H1 (cell line): ENCODE data around the gene FBXL16. TPM values are rescaled to one million over a fixed set of nuclear protein-coding genes. Genes with fewer than 3 reads are reported as not detected.

Experiments used
- CTCF ChIA-PET: fragments of 300-600 bp; sonication (Branson Sonifier 250); formaldehyde crosslinking; loops from one replicate; lab custom pipeline; 2021; ENCODE audit not compliant: partially characterized antibody; lab: Charles Lee
- POLR2A ChIA-PET: fragments of 300-600 bp; sonication (Branson Sonifier 250); formaldehyde crosslinking; loops from one replicate; lab custom pipeline; 2021; ENCODE audit warnings: inconsistent platforms; ENCODE audit not compliant: partially characterized antibody; lab: Charles Lee
- DNase-seq, 2 experiments: peaks; one replicate each; pipeline versions ENCODE4 v3.0.0 to v3.0.0-alpha.2; 2010 to 2022; ENCODE audit warnings: low spot score in 2 of 2, low read depth in 1 of 2, mixed read lengths in 1 of 2
- FAIRE-seq: peaks from 2 replicates; lab custom pipeline; 2011; peaks lifted over from hg19 to GRCh38; lab: Jason Lieb, UNC
- H2AFZ ChIP-seq: 2 replicates; pipeline ENCODE4 v1.8.1; 2012; ENCODE audit warnings: low read length, inconsistent platforms
- H2AK5ac ChIP-seq: 2 replicates; pipeline ENCODE4 v1.6.1; 2013; ENCODE audit warnings: low read depth, low read length
- H2BK120ac ChIP-seq: replicated peaks from 2 replicates; pipeline ENCODE3; 2013; ENCODE audit warnings: low read depth, low read length, inconsistent platforms
- H2BK12ac ChIP-seq: 2 replicates; pipeline ENCODE4 v1.6.1; 2013; ENCODE audit warnings: low read depth, low read length
- H2BK15ac ChIP-seq: 2 replicates; pipeline ENCODE4 v1.6.1; 2013; ENCODE audit warnings: low read length
- H2BK20ac ChIP-seq: 2 replicates; pipeline ENCODE4 v1.6.1; 2013; ENCODE audit warnings: low read length
- H2BK5ac ChIP-seq: 2 replicates; pipeline ENCODE4 v1.6.1; 2013; ENCODE audit warnings: low read depth, low read length
- H3K14ac ChIP-seq: 2 replicates; pipeline ENCODE4 v1.6.1; 2013; ENCODE audit warnings: inconsistent platforms; ENCODE audit not compliant: insufficient read length
- H3K18ac ChIP-seq: 2 replicates; pipeline ENCODE4 v1.6.1; 2013; ENCODE audit warnings: low read length; ENCODE audit errors: extremely low read depth
- H3K23ac ChIP-seq: 2 replicates; pipeline ENCODE4 v1.6.1; 2013; ENCODE audit warnings: inconsistent platforms; ENCODE audit not compliant: insufficient read length
- H3K23me2 ChIP-seq: 2 replicates; pipeline ENCODE4 v1.6.1; 2013; ENCODE audit warnings: low read depth, low read length
- H3K27ac ChIP-seq: 2 replicates; pipeline ENCODE4 v1.6.1; 2011; ENCODE audit warnings: low read depth, low read length, inconsistent platforms
- H3K27me3 ChIP-seq, 4 experiments: replicated peaks in 1 of 4; 1 replicate in 1 of 4; 2 replicates in 3 of 4; pipeline versions ENCODE4 v1.6.1 to v1.8.1; 2011 to 2013; ENCODE audit warnings: low read length in 3 of 4, mild to moderate bottlenecking in 3 of 4, inconsistent platforms in 2 of 4, mixed read lengths in 2 of 4, moderate library complexity in 1 of 4; ENCODE audit not compliant: control insufficient read depth in 3 of 4, insufficient read depth in 3 of 4; ENCODE audit errors: extremely low read depth in 1 of 4
- H3K36me3 ChIP-seq, 4 experiments: 2 replicates each; pipeline versions ENCODE4 v1.6.1 to v1.8.1; 2011 to 2013; ENCODE audit warnings: mild to moderate bottlenecking in 4 of 4, low read length in 3 of 4, moderate library complexity in 2 of 4, control low read depth in 1 of 4, inconsistent platforms in 1 of 4; ENCODE audit not compliant: insufficient read depth in 4 of 4, control insufficient read depth in 2 of 4
- H3K4ac ChIP-seq: replicated peaks from 2 replicates; pipeline ENCODE3; 2013; ENCODE audit warnings: low read length, low read depth, mixed read lengths, inconsistent platforms; ENCODE audit not compliant: insufficient read length
- H3K4me1 ChIP-seq, 4 experiments: replicated peaks in 1 of 4; 1 replicate in 1 of 4; 2 replicates in 3 of 4; pipeline versions ENCODE4 v1.6.1 to v1.8.1; 2011 to 2013; ENCODE audit warnings: low read length in 3 of 4, inconsistent platforms in 2 of 4, mixed read lengths in 1 of 4; ENCODE audit not compliant: insufficient read depth in 4 of 4, control insufficient read depth in 3 of 4
- H3K4me2 ChIP-seq, 2 experiments: 2 replicates each; pipeline versions ENCODE4 v1.6.1 to v1.8.1; 2011 to 2013; ENCODE audit warnings: low read depth in 2 of 2, low read length in 2 of 2, control low read depth in 1 of 2, inconsistent platforms in 1 of 2, mild to moderate bottlenecking in 1 of 2; ENCODE audit not compliant: insufficient read depth in 1 of 2
- H3K4me3 ChIP-seq, 4 experiments: fragments of 200-600, 300-600 bp in 1 of 4; sonication (generic), shearing (Covaris generic), sonication (Bioruptor Twin) in 1 of 4; 2 replicates each; pipeline versions ENCODE4 v1.5.1 to v1.8.1; 2011 to 2016; ENCODE audit warnings: low read length in 4 of 4, low read depth in 3 of 4, control low read depth in 2 of 4, inconsistent platforms in 2 of 4, mild to moderate bottlenecking in 2 of 4, mixed read lengths in 1 of 4, moderate library complexity in 1 of 4; ENCODE audit not compliant: insufficient read depth in 2 of 4; ENCODE audit errors: extremely low read depth in 1 of 4
- H3K56ac ChIP-seq: replicated peaks from 2 replicates; pipeline ENCODE3; 2013; ENCODE audit warnings: low read depth, mild to moderate bottlenecking, mixed read lengths, low read length, inconsistent platforms; ENCODE audit not compliant: insufficient read length
- H3K79me1 ChIP-seq: 2 replicates; pipeline ENCODE4 v1.6.1; 2013; ENCODE audit warnings: low read depth, low read length, control low read depth
- H3K79me2 ChIP-seq, 2 experiments: 2 replicates each; pipeline versions ENCODE4 v1.6.1 to v1.8.1; 2012 to 2013; ENCODE audit warnings: low read length in 2 of 2, mild to moderate bottlenecking in 2 of 2, inconsistent platforms in 1 of 2; ENCODE audit not compliant: insufficient read depth in 2 of 2, control insufficient read depth in 1 of 2
- H3K9ac ChIP-seq, 4 experiments: replicated peaks in 1 of 4; 1 replicate in 1 of 4; 2 replicates in 3 of 4; pipeline versions ENCODE4 v1.6.1 to v1.8.1; 2011 to 2013; ENCODE audit warnings: low read depth in 3 of 4, low read length in 3 of 4, control low read depth in 2 of 4, mild to moderate bottlenecking in 2 of 4, moderate library complexity in 2 of 4, inconsistent platforms in 1 of 4; ENCODE audit errors: extremely low read depth in 1 of 4
- H3K9me3 ChIP-seq, 2 experiments: 2 replicates each; pipeline versions ENCODE4 v1.6.1 to v1.8.1; 2012 to 2013; ENCODE audit warnings: mild to moderate bottlenecking in 2 of 2, moderate library complexity in 2 of 2, control low read depth in 1 of 2, inconsistent platforms in 1 of 2, low read depth in 1 of 2, low read length in 1 of 2, mixed read lengths in 1 of 2; ENCODE audit not compliant: insufficient read depth in 2 of 2
- H4K20me1 ChIP-seq, 2 experiments: replicated peaks in 1 of 2; 2 replicates each; pipeline versions ENCODE3 to v1.8.1; 2011 to 2013; ENCODE audit warnings: inconsistent platforms in 2 of 2, low read length in 2 of 2, mild to moderate bottlenecking in 1 of 2; ENCODE audit not compliant: insufficient read depth in 2 of 2, control insufficient read depth in 1 of 2
- H4K5ac ChIP-seq: 2 replicates; pipeline ENCODE4 v1.6.1; 2013; ENCODE audit warnings: low read length, low read depth, mixed read lengths, inconsistent platforms; ENCODE audit not compliant: insufficient read length
- H4K8ac ChIP-seq: 2 replicates; pipeline ENCODE4 v1.8.0; 2013; ENCODE audit warnings: mild to moderate bottlenecking, moderate library complexity, low read length, inconsistent platforms; ENCODE audit not compliant: insufficient read depth; ENCODE audit errors: extremely low read depth
- H4K91ac ChIP-seq: replicated peaks from 2 replicates; pipeline ENCODE3; 2013; ENCODE audit warnings: low read length, mixed read lengths, inconsistent platforms; ENCODE audit not compliant: insufficient read length
- ASH2L ChIP-seq: fragments of 200-600, 300-600 bp; sonication (generic); IDR thresholded peaks from one replicate; pipeline ENCODE4 v1.7.1; 2017; ENCODE audit warnings: low read length
- CHD1 ChIP-seq: IDR thresholded peaks from 2 replicates; pipeline ENCODE4 v1.6.1; 2012; ENCODE audit warnings: low read depth, low read length, improper control_type of control experiment
- CHD2 ChIP-seq: IDR thresholded peaks from 2 replicates; pipeline ENCODE4 v1.6.1; 2012; ENCODE audit warnings: low read length, improper control_type of control experiment
- GABPA ChIP-seq: IDR thresholded peaks from 2 replicates; pipeline ENCODE4 v1.6.1; 2011; ENCODE audit warnings: mild to moderate bottlenecking, low read length, moderate library complexity, borderline replicate concordance; ENCODE audit not compliant: insufficient read depth
- GTF2F1 ChIP-seq: IDR thresholded peaks from 2 replicates; pipeline ENCODE4 v1.6.1; 2012; ENCODE audit warnings: low read depth, low read length, improper control_type of control experiment, borderline replicate concordance
- HDAC2 ChIP-seq, 2 experiments: fragments of 300-600 bp in 1 of 2; sonication (generic) in 1 of 2; IDR thresholded peaks; 2 replicates each; pipeline ENCODE4 v1.6.1; 2011 to 2012; ENCODE audit warnings: low read depth in 2 of 2, low read length in 2 of 2, mild to moderate bottlenecking in 2 of 2, moderate library complexity in 2 of 2, borderline replicate concordance in 1 of 2, inconsistent platforms in 1 of 2
- NRF1 ChIP-seq: IDR thresholded peaks from 2 replicates; pipeline ENCODE4 v1.6.1; 2011; ENCODE audit warnings: mild to moderate bottlenecking, low read depth, low read length, improper control_type of control experiment
- RFX5 ChIP-seq: IDR thresholded peaks from 2 replicates; pipeline ENCODE4 v1.6.1; 2011; ENCODE audit warnings: low read depth, low read length, improper control_type of control experiment, borderline replicate concordance
- SP1 ChIP-seq: IDR thresholded peaks from 2 replicates; pipeline ENCODE4 v1.6.1; 2011; ENCODE audit warnings: low read depth, low read length
- SRF ChIP-seq: IDR thresholded peaks from 2 replicates; pipeline ENCODE4 v1.6.1; 2011; ENCODE audit warnings: mild to moderate bottlenecking, low read depth, low read length, moderate library complexity
- TAF1 ChIP-seq: IDR thresholded peaks from 2 replicates; pipeline ENCODE4 v1.6.1; 2011; ENCODE audit warnings: mild to moderate bottlenecking, low read depth, low read length
- WGBS, 2 experiments: shearing (Covaris generic) in 1 of 2; methylation state at CpG; one replicate each; pipeline versions ENCODE4 v1.1.6 to v1.1.7; 2013 to 2015; ENCODE audit warnings: low lambda C conversion rate in 2 of 2, mixed read lengths in 2 of 2, inconsistent platforms in 1 of 2, low coverage in 1 of 2, missing lambda C conversion rate in 1 of 2; ENCODE audit not compliant: insufficient replicate concordance in 2 of 2, insufficient coverage in 1 of 2, insufficient read length in 1 of 2; ENCODE audit errors: extremely low coverage in 1 of 2, missing lambda C conversion rate in 1 of 2; 5-methylcytosine and 5-hydroxymethylcytosine counted together
- polyA plus RNA-seq, 7 experiments: library from polyadenylated mRNA; depleted of rRNA in 3 of 7; stranded (reverse) in 5 of 7; unstranded in 2 of 7; fragments of >200 nt in 5 of 7; fragments of 200-250 nt in 2 of 7; gene quantifications; 1 replicate in 5 of 7; 2 replicates in 1 of 7; 4 replicates in 1 of 7; pipeline versions ENCODE4 v1.2.1 to v1.2.3, GENCODE V29; 2011 to 2013; ENCODE audit warnings: missing spikeins in 2 of 7, mixed read lengths in 2 of 7
- total RNA-seq: library from RNA; stranded (reverse); fragmentation: NEBNext Ultra II Directional; extraction: Animal tissue kit (Norgen Biotek cat#: 25700); gene quantifications from 2 replicates; pipeline ENCODE4 v1.2.1, GENCODE V29; 2021

FBXL16 gene
- total and polyA plus RNA-seq, 2 of the 8 experiments (the other 6 are each of a cell fraction or from before 2014, with no cell fraction given), result 12.5 to 12.8 TPM

DNA sequence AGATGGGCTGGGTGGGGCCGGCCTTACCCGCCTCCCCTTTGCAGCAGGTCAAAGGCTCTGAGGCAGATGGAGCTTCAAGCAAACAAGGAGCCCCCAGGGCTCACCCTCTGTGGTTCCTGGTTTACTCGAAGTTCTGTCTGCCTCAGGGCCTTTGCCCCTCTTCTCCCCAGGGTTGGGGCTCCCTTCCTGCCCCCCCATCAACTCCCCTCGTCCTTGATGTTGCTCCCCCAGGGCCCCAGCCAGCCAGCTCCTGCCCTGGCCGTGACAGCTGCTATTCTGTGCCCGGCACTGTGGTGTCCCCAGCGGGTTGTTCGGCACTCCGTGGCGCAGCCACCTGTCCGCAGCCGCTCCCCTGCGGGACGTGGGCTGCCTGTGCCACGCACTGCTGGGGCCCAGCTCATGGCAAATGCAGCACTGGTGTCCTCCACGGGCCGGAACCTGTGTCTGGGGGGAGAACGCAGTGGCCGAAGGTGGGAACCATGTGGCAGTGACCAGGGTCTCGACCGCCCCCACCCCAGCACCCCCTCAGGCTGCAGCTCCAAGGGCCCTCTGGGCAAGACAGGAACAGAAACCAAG lies 5.0 kb upstream of the FBXL16 start:
- Histone ChIP-seq H3K18ac (no peak overlapping the region), H2BK120ac (no peak overlapping the region), H3K27ac (no peak overlapping the region), H2AK5ac (no peak overlapping the region), H3K4me1 (peaks cover 0 to 8% (median 5%) of the 10 kb centered on the region in 4 experiments; a peak in 3 of 7 replicates), H4K20me1 (peaks cover 3 to 8% of the 10 kb centered on the region in 2 experiments), H3K23ac (no peak overlapping the region), H2BK5ac (no peak overlapping the region), H4K91ac (no peak overlapping the region), H3K4me2 (no peak overlapping the region), H3K23me2 (peaks cover 16% of the 10 kb centered on the region; the same call in 1 of the 2 replicates), H2BK20ac (no peak overlapping the region), H3K9ac (no peak overlapping the region), H3K36me3 (no peaks in the 10 kb centered on the region), H3K56ac (no peak overlapping the region), H3K79me2 (no peaks in the 10 kb centered on the region), H3K9me3 (no peaks in the 10 kb centered on the region), H3K4ac (no peak overlapping the region), H3K79me1 (no peaks in the 10 kb centered on the region), H2BK15ac (peak overlapping the region; percentile 61; the same call in 1 of the 2 replicates), H4K5ac (no peak overlapping the region), H3K4me3 (no peak overlapping the region), H2BK12ac (no peak overlapping the region), H4K8ac (peak overlapping the region; percentile 51), H3K14ac (no peak overlapping the region), H3K27me3 (peaks cover 20 to 66% (median 48%) of the 10 kb centered on the region in 4 experiments), H2AFZ (no peak overlapping the region)
- TF ChIP-seq SP1 (no peak), RFX5 (no peak), TAF1 (no peak), SRF (no peak), CHD2 (no peak), GTF2F1 (no peak), NRF1 (no peak), GABPA (no peak), CHD1 (no peak), ASH2L (no peak), HDAC2 (IDR thresholded peaks at IDR 0.05; ENCODE audit: borderline replicate concordance in 1 of 2, low read depth in 2 of 2, low read length in 2 of 2) (no peak)
- ChIA-PET POLR2A (interaction anchor here (1.1 to 20.9 kb wide), 5 partner anchors 9 to 91 kb away, joined by 4 to 353 read pairs (median 5); partner anchors contain the start of genes ANTKMT, CCDC78 and HAGHL), CTCF (interaction anchor here (0.8 to 33.4 kb wide), 12 partner anchors 8 to 393 kb away, joined by 3 to 977 read pairs (median 4); partner anchors contain the start of genes ANTKMT, CCDC78, CHTF18 and CIAO3)
- no peak for FAIRE-seq
- WGBS, 2 experiments, result 88% methylated on average over 20 of the region's 21 CpGs; no CpG with 5 or more reads in 1 of the 2 experiments
- DNase-seq, result no peak
